GM18951 (cell line): ENCODE data around the gene TYK2.
"Not testable (repeated sequence)": the region's sequence is repeated elsewhere in the genome, so short reads cannot be mapped to it uniquely, and the experiment has no call there.

ENCODE experiments used
- POLR2A ChIP-seq: IDR thresholded peaks from 4 replicates; pipeline ENCODE4 v1.6.1; 2011; ENCODE audit warnings: mild to moderate bottlenecking; ENCODE audit not compliant: insufficient read length, insufficient read depth; ENCODE audit errors: extremely low read depth
- in situ Hi-C: fragments of 300-500 bp; cut with MboI; formaldehyde crosslinking; loops from one replicate; pipeline ENCODE4 v1.12.0; 2022; ENCODE audit warnings: low sequenced_read_pairs, mixed read lengths, inconsistent platforms; ENCODE audit not compliant: unreplicated experiment

Gene TYK2

DNA sequence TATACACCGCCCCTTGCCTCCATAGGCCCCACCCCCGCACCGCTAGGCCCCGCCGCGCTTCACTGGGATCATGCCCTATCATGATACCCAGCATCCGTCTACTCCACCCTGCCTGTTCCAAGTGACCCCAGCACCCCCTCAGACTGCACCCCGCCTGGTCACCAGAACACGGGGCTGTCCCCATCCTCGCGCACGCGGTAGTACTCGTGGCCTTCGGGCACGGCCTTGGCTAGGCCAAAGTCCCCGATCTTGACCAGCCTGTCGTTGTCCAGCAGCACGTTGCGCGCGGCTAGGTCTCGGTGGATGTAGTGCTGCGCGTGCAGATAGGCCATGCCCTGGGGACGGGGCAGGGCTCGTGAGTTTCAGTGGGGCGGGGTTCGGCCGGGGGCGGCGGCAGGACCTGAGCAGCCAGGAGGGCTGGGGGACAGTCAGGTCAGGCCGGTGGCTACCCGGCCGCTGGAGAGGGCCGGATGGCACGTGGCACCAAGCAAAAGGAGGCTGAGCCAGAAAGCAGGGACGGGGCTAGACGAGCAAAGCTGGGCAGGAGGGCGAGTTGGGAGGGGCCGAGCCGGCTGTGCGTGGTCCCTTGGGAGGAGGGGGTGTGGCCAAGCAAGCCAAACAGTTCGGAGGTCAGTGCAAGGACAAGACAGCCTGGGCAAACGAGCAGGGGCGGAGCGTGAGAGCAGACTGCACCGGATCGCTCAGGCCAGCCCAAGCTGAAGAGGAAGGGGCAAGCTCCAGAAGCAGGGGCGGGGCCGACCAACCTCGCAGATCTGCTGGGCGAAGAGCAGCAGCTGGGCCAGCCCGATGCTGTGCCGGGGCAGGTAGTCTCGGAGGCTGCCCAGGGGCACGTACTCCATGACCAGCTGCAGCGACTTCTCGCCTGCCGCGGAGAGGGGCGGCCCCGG lies 27.4 kb downstream of the TYK2 start:
- TF ChIP-seq POLR2A: no peak
- in situ Hi-C loops: no loop called here

- TF ChIP-seq POLR2A: no peak
- in situ Hi-C loops: no loop called here
Measured at GRCh38 chr19:10346509-10346908, 33.9 kb downstream of the TYK2 start.

DNA sequence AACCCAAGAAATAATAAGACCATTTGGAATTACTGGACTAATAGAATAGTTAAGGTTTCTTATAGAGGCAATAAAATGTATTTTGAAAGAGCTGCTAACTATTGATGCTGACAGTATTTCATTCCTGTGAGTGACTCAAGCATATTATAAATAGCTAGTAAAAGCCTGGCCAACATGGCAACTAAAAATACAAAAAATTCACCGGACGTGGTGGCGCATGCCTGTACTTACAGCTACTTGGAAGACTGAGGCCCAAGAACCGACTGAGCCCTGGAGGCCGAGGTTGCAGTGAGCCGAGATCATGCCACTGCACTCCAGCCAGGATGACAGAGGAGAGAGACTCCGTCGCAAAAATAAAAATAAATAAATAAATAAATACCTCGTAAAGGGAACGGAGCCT lies 35.6 kb downstream of the TYK2 start:
- TF ChIP-seq POLR2A: no peak

GRCh38 chr19:10343495-10343894 lies 36.9 kb downstream of the TYK2 start:
- TF ChIP-seq POLR2A: no peak
- in situ Hi-C loops: no loop called here

More for the DNA sequence above, 35.6 kb downstream of the TYK2 start:
- in situ Hi-C loops: no loop called here

DNA sequence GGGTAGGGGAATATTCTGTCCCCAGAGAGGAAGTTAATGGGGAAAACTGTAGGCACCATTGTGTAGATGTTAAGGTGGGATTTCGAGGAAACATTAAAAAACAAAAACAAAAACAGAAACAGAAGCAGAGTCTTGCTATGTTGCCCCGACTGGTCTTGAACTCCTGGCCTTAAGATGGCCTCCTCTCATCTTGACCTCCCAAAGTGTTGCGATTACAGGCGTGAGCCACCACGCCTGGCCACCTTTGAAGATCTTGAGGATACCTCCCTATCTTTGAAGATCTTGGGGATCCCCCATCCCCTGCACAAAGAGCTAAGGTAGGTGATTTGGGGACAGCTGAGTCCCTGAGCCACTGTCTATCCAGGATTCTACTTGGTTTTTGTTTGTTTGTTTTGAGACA lies 40.4 kb downstream of the TYK2 start:
- in situ Hi-C loops: no loop called here
- no peak for TF ChIP-seq POLR2A

DNA sequence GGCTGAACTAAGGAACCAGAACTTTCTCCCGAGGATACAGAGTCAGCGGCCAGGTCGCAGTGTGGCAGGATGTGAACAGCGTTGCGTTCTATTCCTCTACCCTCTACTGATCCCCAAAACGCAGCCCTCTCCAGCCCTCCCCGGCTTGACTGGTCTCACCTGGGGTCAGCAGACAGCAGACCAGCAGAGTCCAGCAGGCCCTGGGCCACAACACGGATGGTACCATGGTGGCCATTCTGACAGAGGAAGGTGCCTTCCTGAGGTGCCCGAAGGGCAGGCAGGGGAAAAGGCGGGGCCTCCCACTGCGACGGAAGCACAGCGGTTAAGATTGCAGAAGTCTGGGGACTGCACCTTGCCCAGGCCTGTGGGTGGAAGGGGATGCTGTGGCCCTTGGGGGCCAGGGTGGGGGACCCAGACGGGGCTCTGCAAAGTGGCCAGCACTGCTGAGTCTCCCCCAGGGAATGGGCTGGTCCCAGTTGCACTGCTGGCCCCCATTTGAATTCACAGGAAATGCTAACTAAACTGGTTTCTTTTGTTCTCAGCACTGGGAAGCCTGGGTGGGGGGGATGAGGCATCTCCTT lies 40.9 kb downstream of the TYK2 start, which contains the start of gene ICAM3:
Gene ICAM3, minus strand, starts transcription at position 245 of the 581 bp plus-strand sequence. Its CDS starts 10 bp downstream, at position 235.
- peak; percentile 85 for TF ChIP-seq POLR2A
- in situ Hi-C loops: no loop called here

GRCh38 chr19:10338940-10339339 lies 41.4 kb downstream of the TYK2 start:
- in situ Hi-C loops: no loop called here
- no peak for TF ChIP-seq POLR2A

DNA sequence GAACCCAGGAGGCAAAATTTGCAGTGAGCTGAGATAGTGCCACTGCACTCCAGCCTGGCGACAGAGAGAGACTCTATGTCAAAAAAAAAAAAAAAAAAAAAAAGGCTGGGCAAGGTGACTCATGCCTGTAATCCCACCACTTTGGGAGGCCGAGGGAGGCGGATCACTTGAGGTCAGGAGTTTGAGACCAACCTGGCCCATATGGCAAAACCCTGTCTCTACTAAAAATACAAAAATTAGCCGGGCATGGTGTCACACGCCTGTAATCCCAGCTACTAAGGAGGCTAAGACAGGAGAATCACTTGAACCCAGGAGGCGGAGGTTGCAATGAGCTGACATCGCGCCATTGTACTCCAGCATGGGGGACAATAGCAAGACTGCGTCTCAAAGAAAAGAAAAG lies 43.6 kb downstream of the TYK2 start:
- in situ Hi-C loops: not testable (repeated sequence)

- TF ChIP-seq POLR2A: no peak
- in situ Hi-C loops: no loop called here
Measured at GRCh38 chr19:10335352-10335985, 44.9 kb downstream of the TYK2 start.

- in situ Hi-C loops: no loop called here
- TF ChIP-seq POLR2A: no peak
Measured at GRCh38 chr19:10334588-10335351, 45.6 kb downstream of the TYK2 start.

GRCh38 chr19:10333758-10334587 lies 46.4 kb downstream of the TYK2 start:
- TF ChIP-seq POLR2A: no peak
- in situ Hi-C loops: no loop called here
